Neural cell (in vitro differentiated cells): ENCODE results near the gene ZNRF2. TPM values are rescaled to one million over a fixed set of nuclear protein-coding genes. Genes with fewer than 3 reads are reported as not detected.

Experiments
- H2AFZ ChIP-seq: fragments of 200-600, 300-800 bp; sonication (generic), shearing (Covaris generic); 2 replicates; pipeline ENCODE4 v1.6.0; 2014; ENCODE audit warnings: low read depth, mild to moderate bottlenecking, antibody characterized with exemption, low read length, moderate library complexity
- H3F3A ChIP-seq: fragments of 200-600 bp; shearing (Covaris generic); 2 replicates; pipeline ENCODE4 v1.6.1; 2016; ENCODE audit warnings: mild to moderate bottlenecking, moderate library complexity, mixed read lengths, antibody characterized with exemption, low read length; ENCODE audit not compliant: insufficient read depth, poor library complexity, severe bottlenecking
- H3K27ac ChIP-seq: fragments of 200-600, 300-800 bp; sonication (generic), shearing (Covaris generic); 2 replicates; pipeline ENCODE4 v1.5.1; 2014; ENCODE audit warnings: mild to moderate bottlenecking, low read length, moderate library complexity
- H3K27me3 ChIP-seq: fragments of 300-800, 200-600 bp; sonication (generic), shearing (Covaris generic); 2 replicates; pipeline ENCODE4 v1.6.0; 2014; ENCODE audit warnings: mild to moderate bottlenecking, low read depth, low read length, moderate library complexity; ENCODE audit not compliant: insufficient read depth
- H3K36me3 ChIP-seq: fragments of 300-800, 200-600 bp; sonication (generic), shearing (Covaris generic); 2 replicates; pipeline ENCODE4 v1.5.1; 2014; ENCODE audit warnings: mild to moderate bottlenecking, antibody characterized with exemption, low read length, moderate library complexity; ENCODE audit not compliant: insufficient read depth
- H3K4me2 ChIP-seq: fragments of 300-800, 200-600 bp; sonication (generic), shearing (Covaris generic); 2 replicates; pipeline ENCODE4 v1.6.0; 2014; ENCODE audit warnings: mild to moderate bottlenecking, low read length
- H3K4me3 ChIP-seq: fragments of 300-800, 200-600 bp; sonication (generic), shearing (Covaris generic); 2 replicates; pipeline ENCODE4 v1.5.1; 2014; ENCODE audit warnings: mild to moderate bottlenecking, low read length, moderate library complexity
- H3K79me2 ChIP-seq: fragments of 200-600 bp; shearing (Covaris generic); replicated peaks from 2 replicates; pipeline ENCODE4 v1.6.0; 2014; ENCODE audit warnings: mild to moderate bottlenecking, low read length, moderate library complexity; ENCODE audit not compliant: insufficient read depth
- H3K9ac ChIP-seq: fragments of 300-800, 200-600 bp; sonication (generic), shearing (Covaris generic); 2 replicates; pipeline ENCODE4 v1.6.1; 2016; ENCODE audit warnings: mild to moderate bottlenecking, low read length, mixed read lengths
- H3K9me2 ChIP-seq: fragments of 200-600 bp; shearing (Covaris generic); 2 replicates; pipeline ENCODE4 v1.6.1; 2016; ENCODE audit warnings: mild to moderate bottlenecking, low read length, mixed read lengths; ENCODE audit not compliant: insufficient read depth
- H3K9me3 ChIP-seq: fragments of 200-600, 300-800 bp; sonication (generic), shearing (Covaris generic); 2 replicates; pipeline ENCODE4 v1.6.1; 2016; ENCODE audit warnings: mild to moderate bottlenecking, mixed run types, low read length, moderate library complexity, mixed read lengths
- H4K20me1 ChIP-seq: fragments of 200-600 bp; shearing (Covaris generic); 2 replicates; pipeline ENCODE4 v1.6.1; 2016; ENCODE audit warnings: mild to moderate bottlenecking, mixed run types; ENCODE audit not compliant: insufficient read depth
- EP300 ChIP-seq: fragments of 450-650 bp; conservative IDR thresholded peaks from 2 replicates; pipeline ENCODE4 v1.6.1; 2014; ENCODE audit warnings: antibody characterized with exemption, mild to moderate bottlenecking, moderate library complexity; ENCODE audit not compliant: poor library complexity, severe bottlenecking
- EZH2 ChIP-seq: fragments of 200-600, 300-800 bp; shearing (Covaris generic), sonication (generic); IDR thresholded peaks from 2 replicates; pipeline ENCODE4 v1.6.1; 2014; ENCODE audit warnings: antibody characterized with exemption, low read length, borderline replicate concordance, mild to moderate bottlenecking; ENCODE audit not compliant: insufficient read depth, poor library complexity, severe bottlenecking
- MXI1 ChIP-seq: fragments of 450-650 bp; conservative IDR thresholded peaks from 2 replicates; pipeline ENCODE4 v1.6.1; 2014; ENCODE audit warnings: antibody characterized with exemption, mild to moderate bottlenecking; ENCODE audit not compliant: poor library complexity, severe bottlenecking
- POLR2AphosphoS5 ChIP-seq: IDR thresholded peaks from 2 replicates; pipeline ENCODE4 v1.6.1; 2012
- RAD21 ChIP-seq: fragments of 450-650 bp; conservative IDR thresholded peaks from 2 replicates; pipeline ENCODE4 v1.6.1; 2014; ENCODE audit warnings: antibody characterized with exemption, mild to moderate bottlenecking, moderate library complexity
- SMC3 ChIP-seq: fragments of 450-650 bp; conservative IDR thresholded peaks from 2 replicates; pipeline ENCODE4 v1.6.1; 2014; ENCODE audit warnings: antibody characterized with exemption, mild to moderate bottlenecking, moderate library complexity; ENCODE audit not compliant: poor library complexity
- TAF1 ChIP-seq: IDR thresholded peaks from 2 replicates; pipeline ENCODE4 v1.6.1; 2012; ENCODE audit warnings: low read depth
- polyA plus RNA-seq: library from polyadenylated mRNA; depleted of rRNA; stranded (reverse); fragments of >200 nt; gene quantifications from 2 replicates; pipeline ENCODE4 v1.2.3, GENCODE V29; 2014
- TF ChIP-seq, protein P1 (sequence below): fragments of 450-650 bp; IDR thresholded peaks from 2 replicates; pipeline ENCODE4 v1.5.1; 2014; ENCODE audit warnings: antibody characterized with exemption, mild to moderate bottlenecking, moderate library complexity; ENCODE audit not compliant: poor library complexity, severe bottlenecking
- TF ChIP-seq, protein P2 (sequence below): IDR thresholded peaks from 2 replicates; pipeline ENCODE4 v1.6.1; 2012; ENCODE audit warnings: borderline replicate concordance

ZNRF2 gene
- polyA plus RNA-seq, 1 donor from 2014 or later, result 12.2 TPM

DNA sequence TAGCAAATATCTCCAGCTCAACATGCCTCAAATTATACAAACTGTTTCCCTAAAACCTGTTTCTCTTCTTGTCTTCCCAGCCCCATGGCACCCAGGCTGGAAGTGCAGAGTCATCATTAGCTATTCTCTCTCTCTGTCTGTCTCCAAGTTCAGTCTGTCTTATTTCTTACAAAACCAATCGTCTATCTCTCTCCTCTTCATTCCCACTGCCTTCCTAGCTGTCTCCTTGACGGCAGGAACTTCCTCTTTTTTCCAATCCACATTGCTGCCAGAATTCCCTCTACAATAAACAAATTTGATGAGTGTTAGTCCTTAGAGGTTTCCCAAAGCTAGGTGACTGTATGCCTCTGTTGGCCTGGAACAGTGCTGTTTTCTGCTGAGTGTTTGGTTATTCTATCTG lies 14.9 kb upstream of the ZNRF2 start:
- no peaks in the 10 kb centered on the region for H3K9me2 ChIP-seq
- H3K79me2 ChIP-seq, result no peaks in the 10 kb centered on the region
- no peak overlapping the region for H3K4me3 ChIP-seq
- H3K36me3 ChIP-seq, result no peaks in the 10 kb centered on the region
- no peak overlapping the region for H2AFZ ChIP-seq
- H3F3A ChIP-seq, result no peaks in the 10 kb centered on the region
- no peak overlapping the region for H3K4me2 ChIP-seq
- no peaks in the 10 kb centered on the region for H3K27me3 ChIP-seq
- no peaks in the 10 kb centered on the region for H4K20me1 ChIP-seq
- no peaks in the 10 kb centered on the region for H3K9me3 ChIP-seq
- H3K27ac ChIP-seq, result no peak overlapping the region
- TF ChIP-seq, protein P1, sequence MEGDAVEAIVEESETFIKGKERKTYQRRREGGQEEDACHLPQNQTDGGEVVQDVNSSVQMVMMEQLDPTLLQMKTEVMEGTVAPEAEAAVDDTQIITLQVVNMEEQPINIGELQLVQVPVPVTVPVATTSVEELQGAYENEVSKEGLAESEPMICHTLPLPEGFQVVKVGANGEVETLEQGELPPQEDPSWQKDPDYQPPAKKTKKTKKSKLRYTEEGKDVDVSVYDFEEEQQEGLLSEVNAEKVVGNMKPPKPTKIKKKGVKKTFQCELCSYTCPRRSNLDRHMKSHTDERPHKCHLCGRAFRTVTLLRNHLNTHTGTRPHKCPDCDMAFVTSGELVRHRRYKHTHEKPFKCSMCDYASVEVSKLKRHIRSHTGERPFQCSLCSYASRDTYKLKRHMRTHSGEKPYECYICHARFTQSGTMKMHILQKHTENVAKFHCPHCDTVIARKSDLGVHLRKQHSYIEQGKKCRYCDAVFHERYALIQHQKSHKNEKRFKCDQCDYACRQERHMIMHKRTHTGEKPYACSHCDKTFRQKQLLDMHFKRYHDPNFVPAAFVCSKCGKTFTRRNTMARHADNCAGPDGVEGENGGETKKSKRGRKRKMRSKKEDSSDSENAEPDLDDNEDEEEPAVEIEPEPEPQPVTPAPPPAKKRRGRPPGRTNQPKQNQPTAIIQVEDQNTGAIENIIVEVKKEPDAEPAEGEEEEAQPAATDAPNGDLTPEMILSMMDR, result no peak
- TF ChIP-seq TAF1 (no peak), SMC3 (no peak), EP300 (no peak), POLR2AphosphoS5 (no peak), EZH2 (no peak), MXI1 (no peak), RAD21 (no peak)
- TF ChIP-seq, protein P2, sequence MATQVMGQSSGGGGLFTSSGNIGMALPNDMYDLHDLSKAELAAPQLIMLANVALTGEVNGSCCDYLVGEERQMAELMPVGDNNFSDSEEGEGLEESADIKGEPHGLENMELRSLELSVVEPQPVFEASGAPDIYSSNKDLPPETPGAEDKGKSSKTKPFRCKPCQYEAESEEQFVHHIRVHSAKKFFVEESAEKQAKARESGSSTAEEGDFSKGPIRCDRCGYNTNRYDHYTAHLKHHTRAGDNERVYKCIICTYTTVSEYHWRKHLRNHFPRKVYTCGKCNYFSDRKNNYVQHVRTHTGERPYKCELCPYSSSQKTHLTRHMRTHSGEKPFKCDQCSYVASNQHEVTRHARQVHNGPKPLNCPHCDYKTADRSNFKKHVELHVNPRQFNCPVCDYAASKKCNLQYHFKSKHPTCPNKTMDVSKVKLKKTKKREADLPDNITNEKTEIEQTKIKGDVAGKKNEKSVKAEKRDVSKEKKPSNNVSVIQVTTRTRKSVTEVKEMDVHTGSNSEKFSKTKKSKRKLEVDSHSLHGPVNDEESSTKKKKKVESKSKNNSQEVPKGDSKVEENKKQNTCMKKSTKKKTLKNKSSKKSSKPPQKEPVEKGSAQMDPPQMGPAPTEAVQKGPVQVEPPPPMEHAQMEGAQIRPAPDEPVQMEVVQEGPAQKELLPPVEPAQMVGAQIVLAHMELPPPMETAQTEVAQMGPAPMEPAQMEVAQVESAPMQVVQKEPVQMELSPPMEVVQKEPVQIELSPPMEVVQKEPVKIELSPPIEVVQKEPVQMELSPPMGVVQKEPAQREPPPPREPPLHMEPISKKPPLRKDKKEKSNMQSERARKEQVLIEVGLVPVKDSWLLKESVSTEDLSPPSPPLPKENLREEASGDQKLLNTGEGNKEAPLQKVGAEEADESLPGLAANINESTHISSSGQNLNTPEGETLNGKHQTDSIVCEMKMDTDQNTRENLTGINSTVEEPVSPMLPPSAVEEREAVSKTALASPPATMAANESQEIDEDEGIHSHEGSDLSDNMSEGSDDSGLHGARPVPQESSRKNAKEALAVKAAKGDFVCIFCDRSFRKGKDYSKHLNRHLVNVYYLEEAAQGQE, result peak; percentile 56
- H3K9ac ChIP-seq, result no peak overlapping the region

DNA sequence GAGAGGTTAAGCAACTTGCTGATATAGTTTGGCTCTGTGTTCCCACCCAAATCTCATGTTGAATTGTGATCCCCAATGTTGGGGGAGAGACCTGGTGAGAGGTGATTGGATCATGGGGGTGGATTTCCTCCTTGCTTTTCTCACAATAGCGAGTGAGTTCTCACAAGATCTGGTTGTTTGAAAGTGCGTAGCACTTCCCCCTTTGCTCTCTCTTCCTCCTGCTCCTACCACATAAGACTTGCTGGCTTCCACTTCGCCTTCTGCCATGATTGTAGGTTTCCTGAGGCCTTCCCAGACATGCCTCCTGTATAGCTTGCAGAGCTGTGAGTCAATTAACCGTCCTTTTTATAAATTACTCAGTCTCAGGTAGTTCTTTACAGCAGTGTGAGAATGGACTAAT lies 13.5 kb upstream of the ZNRF2 start:
- TF ChIP-seq, protein P1, result no peak
- no peaks in the 10 kb centered on the region for H3K9me2 ChIP-seq
- H3K27ac ChIP-seq, result no peak overlapping the region
- no peaks in the 10 kb centered on the region for H3K27me3 ChIP-seq
- H3K9ac ChIP-seq, result no peak overlapping the region
- no peaks in the 10 kb centered on the region for H4K20me1 ChIP-seq
- H3K9me3 ChIP-seq, result no peaks in the 10 kb centered on the region
- no peak overlapping the region for H2AFZ ChIP-seq
- H3K4me3 ChIP-seq, result no peak overlapping the region
- no peaks in the 10 kb centered on the region for H3K79me2 ChIP-seq
- no peaks in the 10 kb centered on the region for H3F3A ChIP-seq
- H3K36me3 ChIP-seq, result no peaks in the 10 kb centered on the region
- H3K4me2 ChIP-seq, result no peak overlapping the region
